GM23338 (cell line): ENCODE data around the gene BCL2L14. TPM values are rescaled to one million over a fixed set of nuclear protein-coding genes. Genes with fewer than 3 reads are reported as not detected.

Experiments
- ATAC-seq: fragments of 200-7000 bp; cut with Tn5 transposase; 3 replicates; pipeline ENCODE4 v1.9.1; 2020
- DNase-seq: peaks from one replicate; pipeline ENCODE4 v3.0.0-alpha.2; 2015; ENCODE audit warnings: low spot score
- H2AFZ ChIP-seq: fragments of 200-600 bp; sonication (generic); 2 replicates; pipeline ENCODE4 v1.8.0; 2016; ENCODE audit warnings: antibody characterized with exemption, mild to moderate bottlenecking, moderate library complexity
- H3F3A ChIP-seq: fragments of 200-600 bp; sonication (generic); replicated peaks from 2 replicates; pipeline ENCODE4 v1.8.0; 2017; ENCODE audit warnings: antibody characterized with exemption, mixed run types, low read depth
- H3K27ac ChIP-seq: fragments of 200-600 bp; sonication (generic); 2 replicates; pipeline ENCODE4 v1.6.1; 2016; ENCODE audit warnings: low read depth
- H3K27me3 ChIP-seq: fragments of 200-600 bp; sonication (generic); 2 replicates; pipeline ENCODE4 v1.8.0; 2016; ENCODE audit warnings: mild to moderate bottlenecking, mixed run types, moderate library complexity; ENCODE audit not compliant: insufficient read depth
- H3K36me3 ChIP-seq: fragments of 200-600 bp; sonication (generic); 2 replicates; pipeline ENCODE4 v1.8.0; 2016; ENCODE audit warnings: mild to moderate bottlenecking; ENCODE audit not compliant: insufficient read depth
- H3K4me1 ChIP-seq: fragments of 200-600 bp; sonication (generic); 2 replicates; pipeline ENCODE4 v1.8.0; 2016; ENCODE audit warnings: mild to moderate bottlenecking, moderate library complexity; ENCODE audit not compliant: insufficient read depth
- H3K4me2 ChIP-seq: fragments of 200-600 bp; sonication (generic); 2 replicates; pipeline ENCODE4 v1.7.1; 2017; ENCODE audit warnings: mixed run types
- H3K4me3 ChIP-seq: fragments of 200-600 bp; sonication (generic); 2 replicates; pipeline ENCODE4 v1.6.1; 2016; ENCODE audit warnings: mixed run types
- H3K79me2 ChIP-seq: fragments of 200-600 bp; sonication (generic); replicated peaks from 2 replicates; pipeline ENCODE4 v1.8.0; 2017; ENCODE audit warnings: mild to moderate bottlenecking; ENCODE audit not compliant: insufficient read depth
- H3K9me2 ChIP-seq: fragments of 200-600 bp; sonication (generic); 2 replicates; pipeline ENCODE4 v1.8.0; 2017; ENCODE audit not compliant: insufficient read depth
- H4K20me1 ChIP-seq: fragments of 200-600 bp; sonication (generic); replicated peaks from 2 replicates; pipeline ENCODE4 v1.8.0; 2017; ENCODE audit warnings: mild to moderate bottlenecking; ENCODE audit not compliant: insufficient read depth
- H3K27ac Mint-ChIP-seq: 2 replicates; pipeline ENCODE4 v1.8.0; 2020; ENCODE audit warnings: inconsistent platforms, mild to moderate bottlenecking, moderate library complexity, mixed read lengths
- H3K27me3 Mint-ChIP-seq: 3 replicates; pipeline ENCODE4 v1.8.0; 2022; ENCODE audit warnings: low read depth, mild to moderate bottlenecking, moderate library complexity, mixed read lengths, inconsistent platforms; ENCODE audit not compliant: insufficient read depth, poor library complexity
- H3K36me3 Mint-ChIP-seq: 3 replicates; pipeline ENCODE4 v1.8.0; 2021; ENCODE audit warnings: low read depth, mild to moderate bottlenecking, inconsistent platforms, moderate library complexity, mixed read lengths
- H3K4me1 Mint-ChIP-seq: 3 replicates; pipeline ENCODE4 v1.8.0; 2020; ENCODE audit warnings: mild to moderate bottlenecking, inconsistent platforms, mixed read lengths
- H3K4me3 Mint-ChIP-seq: 3 replicates; pipeline ENCODE4 v1.8.0; 2021; ENCODE audit warnings: moderate library complexity, mild to moderate bottlenecking, inconsistent platforms, mixed read lengths
- H3K9me3 Mint-ChIP-seq: 3 replicates; pipeline ENCODE4 v1.8.0; 2020; ENCODE audit warnings: moderate library complexity, mild to moderate bottlenecking, inconsistent platforms, mixed read lengths
- CREB1 ChIP-seq: fragments of 250-450 bp; sonication (Bioruptor Pico); IDR thresholded peaks from 2 replicates; pipeline ENCODE4 v1.5.0; 2020; ENCODE audit warnings: low read depth, mild to moderate bottlenecking, moderate library complexity
- EZH2phosphoT487 ChIP-seq: fragments of 200-600 bp; sonication (generic); IDR thresholded peaks from one replicate; pipeline ENCODE4 v1.8.1; 2018; ENCODE audit warnings: antibody characterized with exemption; ENCODE audit not compliant: unreplicated experiment
- JUNB ChIP-seq: IDR thresholded peaks from one replicate; pipeline ENCODE4 v1.6.1; 2016; ENCODE audit warnings: antibody characterized with exemption; ENCODE audit not compliant: unreplicated experiment
- POLR2AphosphoS5 ChIP-seq: IDR thresholded peaks from 2 replicates; pipeline ENCODE4 v1.6.1; 2016; ENCODE audit warnings: antibody characterized with exemption, low read depth
- ZNF114 ChIP-seq: fragments of 250-450 bp; sonication (Bioruptor Pico); IDR thresholded peaks from 2 replicates; pipeline ENCODE4 v1.5.0; 2020; ENCODE audit warnings: mild to moderate bottlenecking, moderate library complexity
- polyA plus RNA-seq: library from polyadenylated mRNA; unstranded; fragments of >200 nt; fragmentation: Nextera tagmentation; extraction: Ambion mirVana; gene quantifications from 2 replicates; pipeline ENCODE4 v1.2.1, GENCODE V29; 2016
- total RNA-seq: library from RNA; depleted of rRNA; stranded (reverse); fragments of >200 nt; shearing (Covaris generic); gene quantifications from 2 replicates; pipeline ENCODE4 v1.2.3, GENCODE V29; 2014
- TF ChIP-seq, protein P1 (sequence below): IDR thresholded peaks from one replicate; pipeline ENCODE4 v1.6.1; 2018; ENCODE audit warnings: antibody characterized with exemption; ENCODE audit not compliant: unreplicated experiment
- TF ChIP-seq, protein P2 (sequence below), 2 experiments: fragments of 200-600 bp in 1 of 2; sonication (generic) in 1 of 2; conservative IDR thresholded peaks; 2 replicates each; pipeline versions ENCODE4 v1.5.1 to v1.6.1; 2016 to 2017; ENCODE audit warnings: antibody characterized with exemption in 2 of 2, low read depth in 2 of 2, mild to moderate bottlenecking in 2 of 2, moderate library complexity in 1 of 2

Gene BCL2L14
- total and polyA plus RNA-seq, 2 experiments from 2014 or later, result 2.1 to 2.7 TPM

DNA sequence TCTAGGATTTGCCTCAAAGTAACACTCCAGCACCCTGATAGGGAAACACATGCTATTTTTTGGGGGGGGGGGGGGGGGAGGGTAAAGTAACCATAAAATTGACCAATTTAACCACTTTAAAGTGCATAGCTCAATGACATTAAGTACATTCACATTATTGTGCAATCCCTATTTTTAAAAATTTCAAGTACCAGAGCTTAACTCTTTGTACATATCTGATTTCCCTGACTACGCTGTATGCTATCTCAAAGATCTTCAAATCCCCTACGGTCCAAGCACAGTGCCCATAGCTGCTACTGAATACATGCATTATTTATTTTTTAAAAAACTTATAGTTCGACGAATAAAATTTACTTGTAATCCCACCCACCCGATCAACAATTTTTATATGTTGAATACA lies 63.0 kb downstream of the BCL2L14 start (continued):
- TF ChIP-seq, protein P1, sequence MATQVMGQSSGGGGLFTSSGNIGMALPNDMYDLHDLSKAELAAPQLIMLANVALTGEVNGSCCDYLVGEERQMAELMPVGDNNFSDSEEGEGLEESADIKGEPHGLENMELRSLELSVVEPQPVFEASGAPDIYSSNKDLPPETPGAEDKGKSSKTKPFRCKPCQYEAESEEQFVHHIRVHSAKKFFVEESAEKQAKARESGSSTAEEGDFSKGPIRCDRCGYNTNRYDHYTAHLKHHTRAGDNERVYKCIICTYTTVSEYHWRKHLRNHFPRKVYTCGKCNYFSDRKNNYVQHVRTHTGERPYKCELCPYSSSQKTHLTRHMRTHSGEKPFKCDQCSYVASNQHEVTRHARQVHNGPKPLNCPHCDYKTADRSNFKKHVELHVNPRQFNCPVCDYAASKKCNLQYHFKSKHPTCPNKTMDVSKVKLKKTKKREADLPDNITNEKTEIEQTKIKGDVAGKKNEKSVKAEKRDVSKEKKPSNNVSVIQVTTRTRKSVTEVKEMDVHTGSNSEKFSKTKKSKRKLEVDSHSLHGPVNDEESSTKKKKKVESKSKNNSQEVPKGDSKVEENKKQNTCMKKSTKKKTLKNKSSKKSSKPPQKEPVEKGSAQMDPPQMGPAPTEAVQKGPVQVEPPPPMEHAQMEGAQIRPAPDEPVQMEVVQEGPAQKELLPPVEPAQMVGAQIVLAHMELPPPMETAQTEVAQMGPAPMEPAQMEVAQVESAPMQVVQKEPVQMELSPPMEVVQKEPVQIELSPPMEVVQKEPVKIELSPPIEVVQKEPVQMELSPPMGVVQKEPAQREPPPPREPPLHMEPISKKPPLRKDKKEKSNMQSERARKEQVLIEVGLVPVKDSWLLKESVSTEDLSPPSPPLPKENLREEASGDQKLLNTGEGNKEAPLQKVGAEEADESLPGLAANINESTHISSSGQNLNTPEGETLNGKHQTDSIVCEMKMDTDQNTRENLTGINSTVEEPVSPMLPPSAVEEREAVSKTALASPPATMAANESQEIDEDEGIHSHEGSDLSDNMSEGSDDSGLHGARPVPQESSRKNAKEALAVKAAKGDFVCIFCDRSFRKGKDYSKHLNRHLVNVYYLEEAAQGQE, result no peak
- TF ChIP-seq EZH2phosphoT487 (no peak), POLR2AphosphoS5 (no peak), ZNF114 (no peak)
- TF ChIP-seq, protein P2, sequence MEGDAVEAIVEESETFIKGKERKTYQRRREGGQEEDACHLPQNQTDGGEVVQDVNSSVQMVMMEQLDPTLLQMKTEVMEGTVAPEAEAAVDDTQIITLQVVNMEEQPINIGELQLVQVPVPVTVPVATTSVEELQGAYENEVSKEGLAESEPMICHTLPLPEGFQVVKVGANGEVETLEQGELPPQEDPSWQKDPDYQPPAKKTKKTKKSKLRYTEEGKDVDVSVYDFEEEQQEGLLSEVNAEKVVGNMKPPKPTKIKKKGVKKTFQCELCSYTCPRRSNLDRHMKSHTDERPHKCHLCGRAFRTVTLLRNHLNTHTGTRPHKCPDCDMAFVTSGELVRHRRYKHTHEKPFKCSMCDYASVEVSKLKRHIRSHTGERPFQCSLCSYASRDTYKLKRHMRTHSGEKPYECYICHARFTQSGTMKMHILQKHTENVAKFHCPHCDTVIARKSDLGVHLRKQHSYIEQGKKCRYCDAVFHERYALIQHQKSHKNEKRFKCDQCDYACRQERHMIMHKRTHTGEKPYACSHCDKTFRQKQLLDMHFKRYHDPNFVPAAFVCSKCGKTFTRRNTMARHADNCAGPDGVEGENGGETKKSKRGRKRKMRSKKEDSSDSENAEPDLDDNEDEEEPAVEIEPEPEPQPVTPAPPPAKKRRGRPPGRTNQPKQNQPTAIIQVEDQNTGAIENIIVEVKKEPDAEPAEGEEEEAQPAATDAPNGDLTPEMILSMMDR (conservative IDR thresholded peaks at IDR 0.05; ENCODE audit: low read depth in 2 of 2), result no peak

DNA sequence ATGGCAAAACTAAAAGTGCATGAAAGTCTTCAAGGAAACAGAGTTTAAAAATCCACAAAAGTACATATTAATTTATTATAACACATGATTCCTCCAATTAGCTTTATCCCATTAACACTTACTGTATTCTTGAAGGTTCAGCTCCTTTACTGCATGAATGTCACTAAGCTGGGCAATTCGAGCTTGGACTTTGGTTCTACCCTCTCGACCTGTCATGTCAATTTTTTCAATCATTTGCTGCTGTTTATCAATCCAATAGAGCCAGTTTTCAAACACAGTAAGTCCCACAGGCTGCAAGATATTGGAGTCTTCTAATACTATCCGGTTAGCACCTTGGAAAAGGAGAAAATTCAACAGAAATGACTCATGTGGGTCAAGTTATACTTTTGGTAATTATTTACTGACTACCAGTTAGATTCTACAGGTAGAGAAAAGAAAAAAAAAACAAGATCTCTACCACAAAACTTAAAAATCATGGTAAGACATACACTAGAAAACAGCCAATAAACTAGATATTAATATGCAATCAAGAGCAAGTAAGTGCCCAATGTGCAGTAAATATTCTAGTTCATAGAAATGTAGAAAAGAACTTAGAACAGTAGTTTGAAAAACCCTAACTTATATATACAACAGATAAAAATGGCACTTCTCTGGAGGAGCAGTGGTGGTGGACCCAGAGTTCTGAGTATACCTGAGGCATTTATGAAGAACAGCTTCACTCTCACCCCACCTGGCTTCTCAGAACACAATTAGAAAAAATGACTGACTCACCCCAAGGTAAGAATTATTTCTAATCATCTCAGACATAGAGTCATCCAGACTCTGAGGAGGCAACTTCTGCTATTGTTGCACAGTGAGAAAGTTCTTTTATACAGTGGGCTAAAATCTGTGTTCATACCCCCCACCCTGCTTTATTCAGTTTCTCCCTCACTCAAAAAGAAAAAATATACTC lies 67.7 kb downstream of the BCL2L14 start:
- Histone ChIP-seq H3K79me2 (no peaks in the 10 kb centered on the region; the same call in 1 of the 2 replicates), H3K9me2 (no peaks in the 10 kb centered on the region), H2AFZ (no peak overlapping the region), H3K4me1 (no peaks in the 10 kb centered on the region), H3K36me3 (no peaks in the 10 kb centered on the region), H3K4me3 (no peak overlapping the region), H3K4me2 (no peak overlapping the region), H4K20me1 (no peaks in the 10 kb centered on the region), H3F3A (no peaks in the 10 kb centered on the region), H3K27ac (no peak overlapping the region), H3K27me3 (no peaks in the 10 kb centered on the region)
- H3K36me3 Mint-ChIP-seq, result peaks cover 25% of the 10 kb centered on the region
- peaks cover 11% of the 10 kb centered on the region for H3K4me1 Mint-ChIP-seq
- H3K4me3 Mint-ChIP-seq, result no peak overlapping the region
- no peak for TF ChIP-seq CREB1 (CRISPR knock-in tag)
- DNase-seq, result no peak
- no peak overlapping the region for H3K27ac Mint-ChIP-seq
- H3K9me3 Mint-ChIP-seq, result no peaks in the 10 kb centered on the region
- ATAC-seq, result no peak
- no peaks in the 10 kb centered on the region for H3K27me3 Mint-ChIP-seq

DNA sequence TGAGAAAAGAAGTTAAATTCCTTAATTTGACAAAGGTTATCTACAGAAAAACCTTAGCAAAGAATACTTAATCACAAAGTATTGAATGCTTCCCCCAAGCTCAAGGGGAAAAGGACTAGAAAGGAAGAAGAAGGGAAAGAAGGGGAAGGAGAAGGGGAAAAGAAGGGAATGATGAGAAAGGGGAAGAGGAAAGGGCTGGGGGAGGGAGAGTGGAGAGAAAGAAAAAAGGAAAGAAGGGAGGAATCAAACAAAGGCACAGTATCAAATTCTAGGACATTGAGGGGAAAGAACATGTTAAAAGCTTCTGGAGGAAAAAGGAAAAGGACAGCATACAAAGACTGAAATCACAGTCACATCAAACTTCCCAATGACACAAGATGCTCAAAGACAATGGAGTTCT lies 70.3 kb downstream of the BCL2L14 start:
- ATAC-seq, result no peak
- H3K9me2 ChIP-seq, result no peaks in the 10 kb centered on the region
- H3K27me3 ChIP-seq, result no peaks in the 10 kb centered on the region
- no peak overlapping the region for H3K27ac ChIP-seq
- no peak overlapping the region for H3K4me3 ChIP-seq
- Mint-ChIP-seq H3K36me3 (peaks cover 23% of the 10 kb centered on the region), H3K4me1 (peaks cover 6% of the 10 kb centered on the region; the same call in 2 of the 3 replicates), H3K9me3 (no peaks in the 10 kb centered on the region), H3K27me3 (no peaks in the 10 kb centered on the region), H3K4me3 (no peak overlapping the region), H3K27ac (peak overlapping the region; percentile 17; the same call in 1 of the 2 replicates)
- H3K36me3 ChIP-seq, result no peaks in the 10 kb centered on the region
- H3K79me2 ChIP-seq, result no peaks in the 10 kb centered on the region; the same call in 1 of the 2 replicates
- no peaks in the 10 kb centered on the region for H4K20me1 ChIP-seq
- H3K4me1 ChIP-seq, result no peaks in the 10 kb centered on the region
- no peak overlapping the region for H3K4me2 ChIP-seq
- no peaks in the 10 kb centered on the region for H3F3A ChIP-seq
- DNase-seq, result no peak
- H2AFZ ChIP-seq, result no peak overlapping the region
- no peak for TF ChIP-seq JUNB
